ENCODE data around the gene NFKBIL1. TPM values are rescaled to one million over a fixed set of nuclear protein-coding genes. Genes with fewer than 3 reads are reported as not detected.

NFKBIL1 gene
- total and polyA plus RNA-seq, 2 of the 4 experiments (the other 2 are of a cell fraction), result 7.8 to 10.8 TPM

DNA sequence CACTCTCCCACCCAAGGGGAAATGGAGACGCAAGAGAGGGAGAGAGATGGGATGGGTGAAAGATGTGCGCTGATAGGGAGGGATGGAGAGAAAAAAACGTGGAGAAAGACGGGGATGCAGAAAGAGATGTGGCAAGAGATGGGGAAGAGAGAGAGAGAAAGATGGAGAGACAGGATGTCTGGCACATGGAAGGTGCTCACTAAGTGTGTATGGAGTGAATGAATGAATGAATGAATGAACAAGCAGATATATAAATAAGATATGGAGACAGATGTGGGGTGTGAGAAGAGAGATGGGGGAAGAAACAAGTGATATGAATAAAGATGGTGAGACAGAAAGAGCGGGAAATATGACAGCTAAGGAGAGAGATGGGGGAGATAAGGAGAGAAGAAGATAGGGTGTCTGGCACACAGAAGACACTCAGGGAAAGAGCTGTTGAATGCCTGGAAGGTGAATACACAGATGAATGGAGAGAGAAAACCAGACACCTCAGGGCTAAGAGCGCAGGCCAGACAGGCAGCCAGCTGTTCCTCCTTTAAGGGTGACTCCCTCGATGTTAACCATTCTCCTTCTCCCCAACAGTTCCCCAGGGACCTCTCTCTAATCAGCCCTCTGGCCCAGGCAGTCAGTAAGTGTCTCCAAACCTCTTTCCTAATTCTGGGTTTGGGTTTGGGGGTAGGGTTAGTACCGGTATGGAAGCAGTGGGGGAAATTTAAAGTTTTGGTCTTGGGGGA, 28.7 kb downstream of the NFKBIL1 start:
- Histone ChIP-seq H3K23ac (ENCODE audit: low read depth, low read length) (no peak overlapping the region), H2BK15ac (ENCODE audit: low read depth, low read length) (no peak overlapping the region), H4K91ac (ENCODE audit: insufficient read depth, low read depth, low read length) (no peak overlapping the region), H3K18ac (ENCODE audit: low read depth, low read length) (no peak overlapping the region), H4K5ac (ENCODE audit: low read depth, low read length) (no peak overlapping the region), H2BK20ac (ENCODE audit: low read depth, low read length) (no peak overlapping the region), H3K9me3 (ENCODE audit: control insufficient read depth, insufficient read depth, low read length) (no peaks in the 10 kb centered on the region), H2BK5ac (ENCODE audit: low read depth, low read length, poor library complexity, severe bottlenecking) (no peak overlapping the region), H3K4me2 (ENCODE audit: low read depth, low read length) (no peak overlapping the region), H3K27me3 (ENCODE audit: control insufficient read depth, insufficient read depth, low read length) (peaks cover 30% of the 10 kb centered on the region), H4K8ac (ENCODE audit: low read depth in 2 of 2, low read length in 2 of 2) (no peak overlapping the region), H3K9me1 (ENCODE audit: insufficient read depth, low read length) (no peaks in the 10 kb centered on the region), H3K27ac (ENCODE audit: insufficient read depth, low read length) (no peak overlapping the region), H4K20me1 (ENCODE audit: insufficient read depth, low read length) (no peaks in the 10 kb centered on the region), H3K4me1 (ENCODE audit: control insufficient read depth, insufficient read depth, low read length) (no peaks in the 10 kb centered on the region), H3K14ac (replicated peaks; ENCODE audit: low read depth, low read length) (no peak overlapping the region), H2AK5ac (ENCODE audit: low read depth, low read length) (no peak overlapping the region), H2AK9ac (replicated peaks; ENCODE audit: low read depth, low read length, poor library complexity) (no peak overlapping the region), H3K4me3 (ENCODE audit: insufficient read depth, low read depth, low read length) (no peak overlapping the region), H3K79me1 (ENCODE audit: low read depth in 1 of 2, low read length in 2 of 2) (no peaks in the 10 kb centered on the region), H3K36me3 (ENCODE audit: control insufficient read depth, insufficient read depth, low read length) (no peaks in the 10 kb centered on the region), H3K56ac (ENCODE audit: extremely low read depth, insufficient read depth, low read length) (no peak overlapping the region), H2BK120ac (ENCODE audit: low read depth, low read length) (no peak overlapping the region), H3K4ac (ENCODE audit: low read depth, low read length) (no peak overlapping the region), H3K9ac (ENCODE audit: low read depth, low read length) (no peak overlapping the region), H2AFZ (replicated peaks; ENCODE audit: low read length, poor library complexity) (no peak overlapping the region)
- ATAC-seq (ENCODE audit: low read depth) (no peak), DNase-seq (no peak)
- 52% methylated on average over 4 of the region's 8 CpGs; no CpG with 5 or more reads in 1 of the 2 experiments for WGBS, 2 experiments (ENCODE audit: extremely low coverage in 2 of 2, insufficient read length in 1 of 2)
- POLR2A ChIA-PET (ENCODE audit: unreplicated experiment), result no interaction called here
- no TSS peak for BruUV-seq (replicated peaks)
- dilution Hi-C loops (cut with HindIII; ENCODE audit: low sequenced_read_pairs, unreplicated experiment) (no loop called here), intact Hi-C loops (cut with micrococcal nuclease) (no loop called here), in situ Hi-C loops (cut with MboI; ENCODE audit: low sequenced_read_pairs) (no loop called here)
- TF ChIP-seq, protein P1, sequence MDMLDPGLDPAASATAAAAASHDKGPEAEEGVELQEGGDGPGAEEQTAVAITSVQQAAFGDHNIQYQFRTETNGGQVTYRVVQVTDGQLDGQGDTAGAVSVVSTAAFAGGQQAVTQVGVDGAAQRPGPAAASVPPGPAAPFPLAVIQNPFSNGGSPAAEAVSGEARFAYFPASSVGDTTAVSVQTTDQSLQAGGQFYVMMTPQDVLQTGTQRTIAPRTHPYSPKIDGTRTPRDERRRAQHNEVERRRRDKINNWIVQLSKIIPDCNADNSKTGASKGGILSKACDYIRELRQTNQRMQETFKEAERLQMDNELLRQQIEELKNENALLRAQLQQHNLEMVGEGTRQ (IDR thresholded peaks at IDR 0.05; ENCODE audit: low read depth, low read length), result no peak
- TF ChIP-seq RFX5 (IDR thresholded peaks at IDR 0.05; ENCODE audit: low read depth, low read length), result no peak
- TF ChIP-seq MXI1 (IDR thresholded peaks at IDR 0.05; ENCODE audit: borderline replicate concordance, low read depth, low read length), result no peak
- no peak for TF ChIP-seq RAD21 (IDR thresholded peaks at IDR 0.05; ENCODE audit: low read length)
- TF ChIP-seq, protein P2, sequence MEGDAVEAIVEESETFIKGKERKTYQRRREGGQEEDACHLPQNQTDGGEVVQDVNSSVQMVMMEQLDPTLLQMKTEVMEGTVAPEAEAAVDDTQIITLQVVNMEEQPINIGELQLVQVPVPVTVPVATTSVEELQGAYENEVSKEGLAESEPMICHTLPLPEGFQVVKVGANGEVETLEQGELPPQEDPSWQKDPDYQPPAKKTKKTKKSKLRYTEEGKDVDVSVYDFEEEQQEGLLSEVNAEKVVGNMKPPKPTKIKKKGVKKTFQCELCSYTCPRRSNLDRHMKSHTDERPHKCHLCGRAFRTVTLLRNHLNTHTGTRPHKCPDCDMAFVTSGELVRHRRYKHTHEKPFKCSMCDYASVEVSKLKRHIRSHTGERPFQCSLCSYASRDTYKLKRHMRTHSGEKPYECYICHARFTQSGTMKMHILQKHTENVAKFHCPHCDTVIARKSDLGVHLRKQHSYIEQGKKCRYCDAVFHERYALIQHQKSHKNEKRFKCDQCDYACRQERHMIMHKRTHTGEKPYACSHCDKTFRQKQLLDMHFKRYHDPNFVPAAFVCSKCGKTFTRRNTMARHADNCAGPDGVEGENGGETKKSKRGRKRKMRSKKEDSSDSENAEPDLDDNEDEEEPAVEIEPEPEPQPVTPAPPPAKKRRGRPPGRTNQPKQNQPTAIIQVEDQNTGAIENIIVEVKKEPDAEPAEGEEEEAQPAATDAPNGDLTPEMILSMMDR (conservative IDR thresholded peaks at IDR 0.05; ENCODE audit: low read depth, low read length), result no peak
- TF ChIP-seq SMC3 (IDR thresholded peaks at IDR 0.05; ENCODE audit: low read depth, low read length), result no peak
- no peak for TF ChIP-seq RCOR1 (IDR thresholded peaks at IDR 0.05; ENCODE audit: insufficient replicate concordance, low read length)
- no peak for TF ChIP-seq MAZ (IDR thresholded peaks at IDR 0.05; ENCODE audit: borderline replicate concordance, low read depth, low read length)
- no peak for TF ChIP-seq NFE2L2 (IDR thresholded peaks at IDR 0.05; ENCODE audit: low read depth, low read length)
- no peak for TF ChIP-seq FOS (IDR thresholded peaks at IDR 0.05; ENCODE audit: low read depth, low read length)
- CTCF ChIA-PET, result no interaction called here

All from IMR-90 (cell line).